ENCODE results near the gene CAPN14.

CAPN14 gene, protein sequence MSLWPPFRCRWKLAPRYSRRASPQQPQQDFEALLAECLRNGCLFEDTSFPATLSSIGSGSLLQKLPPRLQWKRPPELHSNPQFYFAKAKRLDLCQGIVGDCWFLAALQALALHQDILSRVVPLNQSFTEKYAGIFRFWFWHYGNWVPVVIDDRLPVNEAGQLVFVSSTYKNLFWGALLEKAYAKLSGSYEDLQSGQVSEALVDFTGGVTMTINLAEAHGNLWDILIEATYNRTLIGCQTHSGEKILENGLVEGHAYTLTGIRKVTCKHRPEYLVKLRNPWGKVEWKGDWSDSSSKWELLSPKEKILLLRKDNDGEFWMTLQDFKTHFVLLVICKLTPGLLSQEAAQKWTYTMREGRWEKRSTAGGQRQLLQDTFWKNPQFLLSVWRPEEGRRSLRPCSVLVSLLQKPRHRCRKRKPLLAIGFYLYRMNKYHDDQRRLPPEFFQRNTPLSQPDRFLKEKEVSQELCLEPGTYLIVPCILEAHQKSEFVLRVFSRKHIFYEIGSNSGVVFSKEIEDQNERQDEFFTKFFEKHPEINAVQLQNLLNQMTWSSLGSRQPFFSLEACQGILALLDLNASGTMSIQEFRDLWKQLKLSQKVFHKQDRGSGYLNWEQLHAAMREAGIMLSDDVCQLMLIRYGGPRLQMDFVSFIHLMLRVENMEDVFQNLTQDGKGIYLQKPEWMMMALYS

DNA sequence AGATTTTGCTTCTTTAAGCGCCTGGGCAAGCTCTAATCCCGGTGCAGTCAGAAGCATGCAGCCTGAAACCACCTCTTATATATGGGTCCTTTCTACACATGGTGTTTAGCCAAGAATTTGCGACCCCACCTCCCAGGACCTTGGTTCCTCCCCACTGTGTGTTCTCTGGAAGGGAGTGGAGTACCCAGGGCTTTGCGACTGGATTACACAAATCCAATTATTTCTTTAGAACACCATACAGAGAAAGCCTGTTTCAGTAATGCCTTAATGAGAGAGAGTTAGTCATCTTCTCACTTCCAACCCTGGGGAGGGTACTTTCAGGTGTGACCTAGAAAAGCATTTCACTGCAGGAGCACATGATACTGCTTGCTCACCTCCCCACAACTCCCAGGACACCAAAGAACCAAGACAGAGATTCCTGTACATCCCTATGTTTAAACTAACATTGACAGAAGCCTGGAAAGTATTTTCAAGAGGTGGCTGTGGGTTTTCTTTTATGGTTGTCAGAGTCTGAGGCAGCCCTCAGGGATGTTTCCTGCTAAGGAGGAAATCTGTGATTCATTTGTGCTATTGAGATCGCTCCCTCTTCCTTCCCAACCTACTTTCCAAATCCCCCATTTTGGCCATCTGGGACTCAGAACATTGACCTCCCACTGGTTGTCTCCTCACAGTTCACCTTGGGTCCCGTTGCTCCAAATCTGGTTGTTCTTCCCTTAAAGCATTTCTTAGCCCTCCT is at the start of gene CAPN14:
TSS of gene CAPN14 (minus strand) at position 51 of the 736 bp plus-strand sequence. CDS start 12,068 bp downstream, outside the sequence.
- Histone ChIP-seq H3K79me2 (ENCODE audit: control insufficient read depth, insufficient read depth, low read length, unreplicated experiment) (no peaks in the 10 kb centered on the region), H3K36me3 (ENCODE audit: insufficient read depth, low read length) (no peaks in the 10 kb centered on the region), H3K4me3 (ENCODE audit: low read depth, low read length) (no peak within 1 kb of the TSS), H3K27ac (ENCODE audit: low read depth, low read length) (no peak within 1 kb of the TSS), H3K27me3 (ENCODE audit: insufficient read depth, low read length) (peaks cover 47% of the 10 kb centered on the region), H2AFZ (ENCODE audit: low read length, unreplicated experiment) (no peak within 1 kb of the TSS), H3K4me1 (ENCODE audit: control insufficient read depth, insufficient read depth, low read length, unreplicated experiment) (no peaks in the 10 kb centered on the region)

DNA sequence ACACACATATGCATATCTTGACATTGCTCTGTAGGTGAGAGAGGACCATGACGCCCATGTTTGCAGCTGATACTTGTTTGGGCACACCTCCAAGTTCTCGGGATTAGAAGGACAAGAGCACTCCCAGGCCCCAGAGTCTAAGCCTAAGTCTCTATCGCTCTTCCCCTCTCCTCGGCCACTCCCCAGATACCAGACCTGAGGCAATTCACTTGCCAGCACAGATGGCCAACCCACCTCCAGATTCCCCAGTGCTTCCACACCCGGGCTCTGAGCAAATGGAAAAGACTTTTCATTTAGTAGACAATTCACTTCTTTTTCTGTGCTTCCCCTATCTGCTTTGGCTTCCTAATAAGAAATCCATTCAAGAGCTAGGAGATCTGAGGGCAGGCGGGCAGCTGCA is 49.5 kb upstream of the CAPN14 start:
- Histone ChIP-seq H3K27me3 (ENCODE audit: insufficient read depth, low read length) (no peaks in the 10 kb centered on the region), H3K27ac (ENCODE audit: low read depth, low read length) (no peak overlapping the region), H2AFZ (ENCODE audit: low read length, unreplicated experiment) (no peak overlapping the region), H3K4me1 (ENCODE audit: control insufficient read depth, insufficient read depth, low read length, unreplicated experiment) (no peaks in the 10 kb centered on the region), H3K79me2 (ENCODE audit: control insufficient read depth, insufficient read depth, low read length, unreplicated experiment) (no peaks in the 10 kb centered on the region), H3K36me3 (ENCODE audit: insufficient read depth, low read length) (no peaks in the 10 kb centered on the region), H3K4me3 (ENCODE audit: low read depth, low read length) (no peak overlapping the region)

DNA sequence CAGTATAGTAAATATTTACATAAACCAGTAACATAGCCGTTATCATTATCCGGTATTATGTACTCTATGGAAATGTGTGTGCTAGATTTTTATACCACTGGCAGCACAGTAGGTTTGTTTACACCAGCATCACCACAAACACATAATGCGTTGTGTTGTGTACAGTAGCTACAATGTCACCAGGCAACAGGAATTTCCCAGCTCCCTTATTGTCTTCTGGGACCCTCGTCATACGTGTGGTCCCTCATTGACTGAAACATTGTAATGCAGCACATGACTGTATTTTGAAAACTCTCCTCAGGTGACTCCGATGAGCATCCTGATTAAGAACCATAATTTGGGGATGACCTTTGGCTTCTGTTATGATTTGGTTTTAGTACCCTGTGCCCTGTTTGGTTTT is 47.9 kb upstream of the CAPN14 start:
- no peaks in the 10 kb centered on the region for H3K36me3 ChIP-seq (ENCODE audit: insufficient read depth, low read length)
- no peak overlapping the region for H3K4me3 ChIP-seq (ENCODE audit: low read depth, low read length)
- no peaks in the 10 kb centered on the region for H3K79me2 ChIP-seq (ENCODE audit: control insufficient read depth, insufficient read depth, low read length, unreplicated experiment)
- H3K27me3 ChIP-seq (ENCODE audit: insufficient read depth, low read length) = no peaks in the 10 kb centered on the region
- no peaks in the 10 kb centered on the region for H3K4me1 ChIP-seq (ENCODE audit: control insufficient read depth, insufficient read depth, low read length, unreplicated experiment)
- H2AFZ ChIP-seq (ENCODE audit: low read length, unreplicated experiment) = no peak overlapping the region
- H3K27ac ChIP-seq (ENCODE audit: low read depth, low read length) = no peak overlapping the region

DNA sequence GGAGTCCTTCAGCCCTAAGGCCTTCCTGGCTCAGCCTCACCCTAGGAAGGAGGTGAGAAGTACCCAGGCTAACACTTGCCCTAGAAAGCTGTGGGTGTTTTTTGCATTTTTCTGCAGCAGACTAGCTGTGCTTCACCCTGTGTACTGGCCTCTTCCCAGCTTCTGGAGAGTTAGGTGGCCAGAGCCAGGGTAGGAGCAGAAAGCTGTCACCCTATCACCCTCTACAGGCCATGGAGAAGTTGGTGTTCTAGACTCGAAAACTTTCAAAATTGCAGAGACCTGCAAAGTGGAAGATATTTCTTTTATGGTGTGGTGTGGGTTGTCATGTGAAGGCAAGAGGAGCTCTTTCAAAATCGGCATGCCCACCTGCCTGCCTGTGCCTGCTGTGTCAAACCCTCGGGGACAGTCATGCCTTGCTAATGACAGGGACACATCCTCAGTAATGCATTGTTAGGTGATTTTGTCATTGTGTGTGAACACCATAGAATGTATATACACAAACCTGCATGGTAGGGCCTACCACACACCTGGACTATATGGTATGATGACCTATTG is 46.4 kb upstream of the CAPN14 start:
- no peaks in the 10 kb centered on the region for H3K36me3 ChIP-seq (ENCODE audit: insufficient read depth, low read length)
- H3K27ac ChIP-seq (ENCODE audit: low read depth, low read length) = no peak overlapping the region
- H3K4me1 ChIP-seq (ENCODE audit: control insufficient read depth, insufficient read depth, low read length, unreplicated experiment) = no peaks in the 10 kb centered on the region
- H3K4me3 ChIP-seq (ENCODE audit: low read depth, low read length) = no peak overlapping the region
- no peaks in the 10 kb centered on the region for H3K79me2 ChIP-seq (ENCODE audit: control insufficient read depth, insufficient read depth, low read length, unreplicated experiment)
- no peaks in the 10 kb centered on the region for H3K27me3 ChIP-seq (ENCODE audit: insufficient read depth, low read length)
- H2AFZ ChIP-seq (ENCODE audit: low read length, unreplicated experiment) = no peak overlapping the region

DNA sequence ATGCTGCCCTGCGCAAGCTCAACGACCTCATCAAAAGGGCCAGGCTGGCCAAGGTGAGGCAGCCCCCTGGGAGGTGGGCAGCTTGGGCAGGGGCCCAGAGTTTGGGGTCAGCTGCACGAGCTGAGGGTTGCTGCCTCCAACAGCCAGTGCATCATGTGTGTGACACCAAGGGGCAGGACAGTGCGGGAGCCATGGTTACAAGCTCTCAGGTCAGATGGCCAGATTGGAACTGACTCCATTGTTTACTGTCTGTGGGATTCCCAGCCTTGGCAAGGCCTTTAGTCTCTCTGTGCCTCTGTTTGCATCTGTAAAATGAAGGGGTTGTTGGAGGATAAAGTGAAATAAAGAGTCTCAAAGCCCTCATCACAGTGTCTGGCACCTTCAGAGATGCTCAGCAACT is 43.6 kb upstream of the CAPN14 start:
- Histone ChIP-seq H3K27me3 (ENCODE audit: insufficient read depth, low read length) (no peaks in the 10 kb centered on the region), H3K36me3 (ENCODE audit: insufficient read depth, low read length) (no peaks in the 10 kb centered on the region), H3K27ac (ENCODE audit: low read depth, low read length) (no peak overlapping the region), H3K4me1 (ENCODE audit: control insufficient read depth, insufficient read depth, low read length, unreplicated experiment) (no peaks in the 10 kb centered on the region), H3K4me3 (ENCODE audit: low read depth, low read length) (no peak overlapping the region), H2AFZ (ENCODE audit: low read length, unreplicated experiment) (no peak overlapping the region), H3K79me2 (ENCODE audit: control insufficient read depth, insufficient read depth, low read length, unreplicated experiment) (no peaks in the 10 kb centered on the region)

DNA sequence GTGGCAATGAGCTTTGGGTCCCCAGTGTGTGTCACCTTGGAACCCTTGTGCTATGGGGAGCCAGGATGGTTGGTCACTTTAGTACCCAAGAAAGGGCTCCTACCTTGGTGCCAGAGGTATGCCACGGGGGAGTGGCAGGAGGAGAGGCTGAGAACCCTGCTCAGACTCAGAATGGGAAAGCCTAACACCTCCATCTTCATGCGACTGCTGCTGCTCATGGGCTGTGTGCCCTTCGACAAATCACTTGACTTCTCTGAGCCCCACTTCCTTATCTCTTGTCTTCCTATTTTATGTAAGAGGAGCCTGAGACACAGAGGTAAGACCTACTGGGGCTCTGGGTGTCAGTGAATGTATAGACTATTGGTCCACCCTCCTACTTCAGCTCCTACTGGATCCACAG is 41.8 kb upstream of the CAPN14 start:
- Histone ChIP-seq H3K4me1 (ENCODE audit: control insufficient read depth, insufficient read depth, low read length, unreplicated experiment) (no peaks in the 10 kb centered on the region), H3K36me3 (ENCODE audit: insufficient read depth, low read length) (no peaks in the 10 kb centered on the region), H2AFZ (ENCODE audit: low read length, unreplicated experiment) (no peak overlapping the region), H3K27me3 (ENCODE audit: insufficient read depth, low read length) (no peaks in the 10 kb centered on the region), H3K79me2 (ENCODE audit: control insufficient read depth, insufficient read depth, low read length, unreplicated experiment) (no peaks in the 10 kb centered on the region), H3K27ac (ENCODE audit: low read depth, low read length) (no peak overlapping the region), H3K4me3 (ENCODE audit: low read depth, low read length) (no peak overlapping the region)

DNA sequence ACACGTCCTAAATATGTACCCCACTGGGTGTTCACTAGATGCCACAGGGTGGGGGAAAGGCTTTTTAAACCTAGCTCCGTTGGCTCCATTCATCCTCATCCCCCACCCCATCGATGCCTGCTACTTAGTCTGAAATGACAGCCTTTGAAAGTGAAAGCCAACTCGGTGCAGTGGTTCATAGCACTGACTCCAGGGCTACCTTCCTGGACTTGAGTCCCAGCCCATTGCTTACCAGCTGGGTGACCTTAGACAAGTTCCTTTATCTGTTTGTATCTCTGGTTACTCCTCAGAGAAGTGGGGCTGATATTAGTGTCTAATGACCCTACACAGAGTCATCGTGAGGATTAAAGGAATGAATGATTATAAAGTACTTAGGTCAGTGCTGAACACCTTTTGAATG is 41.0 kb upstream of the CAPN14 start:
- Histone ChIP-seq H3K36me3 (ENCODE audit: insufficient read depth, low read length) (no peaks in the 10 kb centered on the region), H3K4me1 (ENCODE audit: control insufficient read depth, insufficient read depth, low read length, unreplicated experiment) (no peaks in the 10 kb centered on the region), H3K79me2 (ENCODE audit: control insufficient read depth, insufficient read depth, low read length, unreplicated experiment) (no peaks in the 10 kb centered on the region), H2AFZ (ENCODE audit: low read length, unreplicated experiment) (no peak overlapping the region), H3K27ac (ENCODE audit: low read depth, low read length) (no peak overlapping the region), H3K27me3 (ENCODE audit: insufficient read depth, low read length) (no peaks in the 10 kb centered on the region), H3K4me3 (ENCODE audit: low read depth, low read length) (no peak overlapping the region)

DNA sequence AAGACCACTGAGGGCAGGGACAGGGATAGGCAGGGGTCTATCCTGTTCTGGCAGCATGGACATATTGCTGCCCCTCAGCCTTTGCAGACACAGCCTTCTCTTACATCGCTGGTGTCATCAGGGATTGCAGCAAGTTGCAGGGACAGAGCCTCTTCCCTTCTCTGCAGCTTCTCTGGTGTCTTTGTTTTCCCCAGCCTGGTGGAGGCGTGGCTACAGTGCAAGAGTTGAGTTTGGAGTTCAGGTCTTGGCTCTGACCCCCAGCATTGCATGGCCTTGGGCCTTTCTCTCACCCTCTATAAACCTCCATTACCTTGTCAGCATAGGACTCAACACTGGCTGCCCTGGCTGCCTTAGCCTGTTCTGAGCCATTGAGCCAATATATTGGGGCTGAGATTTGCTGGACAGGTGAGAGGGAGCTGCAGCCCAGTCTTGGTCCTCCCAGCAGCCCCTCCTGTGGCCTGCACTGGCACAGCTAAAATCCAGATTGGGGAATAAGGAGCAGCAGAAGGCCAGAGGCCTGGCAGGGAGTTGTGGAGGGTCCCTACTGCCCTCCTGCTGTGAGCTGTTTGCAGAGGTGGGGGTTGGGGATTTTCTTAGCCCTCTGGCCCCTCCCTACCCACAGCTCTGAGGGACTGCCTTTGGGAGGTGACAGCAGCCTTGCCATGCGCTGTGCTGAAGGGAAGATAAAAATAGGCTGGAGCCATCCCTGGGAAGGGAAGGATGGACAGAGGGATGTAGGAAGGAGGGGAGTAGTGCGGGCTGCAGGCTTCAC is 39.5 kb upstream of the CAPN14 start:
- Histone ChIP-seq H3K4me3 (ENCODE audit: low read depth, low read length) (no peak overlapping the region), H3K79me2 (ENCODE audit: control insufficient read depth, insufficient read depth, low read length, unreplicated experiment) (no peaks in the 10 kb centered on the region), H3K27me3 (ENCODE audit: insufficient read depth, low read length) (no peaks in the 10 kb centered on the region), H2AFZ (ENCODE audit: low read length, unreplicated experiment) (no peak overlapping the region), H3K4me1 (ENCODE audit: control insufficient read depth, insufficient read depth, low read length, unreplicated experiment) (no peaks in the 10 kb centered on the region), H3K36me3 (ENCODE audit: insufficient read depth, low read length) (no peaks in the 10 kb centered on the region), H3K27ac (ENCODE audit: low read depth, low read length) (no peak overlapping the region)

DNA sequence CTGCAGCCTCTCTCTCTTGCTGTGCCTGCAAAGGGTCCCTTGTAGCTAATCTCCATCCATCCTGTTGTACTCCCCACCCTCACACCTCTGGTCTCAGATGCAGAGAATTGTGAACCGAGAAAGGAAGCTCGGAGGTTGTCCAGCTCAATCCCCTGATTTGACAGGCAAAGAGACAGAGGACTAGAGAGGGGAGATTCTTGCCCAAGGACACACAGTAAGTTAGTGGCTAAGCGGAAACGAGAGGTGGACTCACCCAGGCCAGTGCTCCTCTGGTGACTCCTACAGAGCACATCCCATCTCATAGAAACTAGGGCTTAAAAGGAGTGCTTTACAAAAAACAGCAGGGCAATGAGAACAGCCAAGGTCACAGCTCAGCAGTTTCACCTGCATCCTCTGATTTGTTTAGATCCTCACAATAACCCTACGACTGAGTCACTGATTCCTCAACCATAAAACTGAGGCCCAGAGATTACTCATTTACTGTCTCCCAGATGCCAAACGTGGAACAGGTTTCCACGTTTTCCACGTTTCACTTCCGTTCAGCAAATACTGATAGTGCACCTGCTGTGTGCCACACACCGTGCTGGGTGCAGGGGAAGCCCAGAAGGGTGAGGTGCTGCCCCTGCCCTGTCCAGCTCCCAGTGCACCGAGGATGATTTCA is 38.7 kb upstream of the CAPN14 start:
- Histone ChIP-seq H3K27ac (ENCODE audit: low read depth, low read length) (no peak overlapping the region), H3K4me3 (ENCODE audit: low read depth, low read length) (no peak overlapping the region), H3K36me3 (ENCODE audit: insufficient read depth, low read length) (no peaks in the 10 kb centered on the region), H3K27me3 (ENCODE audit: insufficient read depth, low read length) (no peaks in the 10 kb centered on the region), H2AFZ (ENCODE audit: low read length, unreplicated experiment) (no peak overlapping the region), H3K4me1 (ENCODE audit: control insufficient read depth, insufficient read depth, low read length, unreplicated experiment) (no peaks in the 10 kb centered on the region), H3K79me2 (ENCODE audit: control insufficient read depth, insufficient read depth, low read length, unreplicated experiment) (no peaks in the 10 kb centered on the region)
